ENCODE results near the gene CREB3.

GRCh38 chr9:35691334-35691650, 41.2 kb upstream of the CREB3 start:
- TF ChIP-seq POLR2A (IDR thresholded peaks at IDR 0.05) (no peak), EP300 (IDR thresholded peaks at IDR 0.05) (no peak)
